Measurements from ENCODE around the gene SDHB.

SDHB gene

DNA sequence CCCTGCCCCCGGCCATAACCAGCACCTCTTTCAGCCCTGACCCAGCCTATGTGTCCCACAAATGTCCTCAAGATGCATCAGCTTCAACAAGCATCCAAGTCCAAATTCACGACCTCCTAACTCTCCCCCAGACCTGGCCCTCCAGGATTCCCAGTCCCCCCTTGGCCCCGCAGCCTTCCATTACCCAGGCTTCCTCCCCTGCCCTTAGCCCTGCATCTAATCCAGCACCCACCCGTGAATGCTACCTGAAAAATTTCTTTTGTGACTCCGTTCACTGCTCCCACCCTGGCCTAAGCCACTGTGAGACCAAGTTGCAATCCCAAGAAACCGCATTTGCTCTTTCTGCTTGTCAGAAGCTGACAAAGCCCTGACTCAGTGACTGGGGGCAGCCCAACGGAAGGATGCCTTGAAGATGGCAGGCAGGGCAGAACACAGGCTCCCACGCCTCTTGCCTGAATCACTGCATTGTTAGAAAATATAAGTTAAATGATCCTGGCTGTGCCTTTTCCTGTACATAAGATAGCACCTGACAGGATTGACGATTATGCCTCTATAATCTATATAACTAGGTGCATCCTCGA lies 72.5 kb downstream of the SDHB start:
- no peak for DNase-seq

DNA sequence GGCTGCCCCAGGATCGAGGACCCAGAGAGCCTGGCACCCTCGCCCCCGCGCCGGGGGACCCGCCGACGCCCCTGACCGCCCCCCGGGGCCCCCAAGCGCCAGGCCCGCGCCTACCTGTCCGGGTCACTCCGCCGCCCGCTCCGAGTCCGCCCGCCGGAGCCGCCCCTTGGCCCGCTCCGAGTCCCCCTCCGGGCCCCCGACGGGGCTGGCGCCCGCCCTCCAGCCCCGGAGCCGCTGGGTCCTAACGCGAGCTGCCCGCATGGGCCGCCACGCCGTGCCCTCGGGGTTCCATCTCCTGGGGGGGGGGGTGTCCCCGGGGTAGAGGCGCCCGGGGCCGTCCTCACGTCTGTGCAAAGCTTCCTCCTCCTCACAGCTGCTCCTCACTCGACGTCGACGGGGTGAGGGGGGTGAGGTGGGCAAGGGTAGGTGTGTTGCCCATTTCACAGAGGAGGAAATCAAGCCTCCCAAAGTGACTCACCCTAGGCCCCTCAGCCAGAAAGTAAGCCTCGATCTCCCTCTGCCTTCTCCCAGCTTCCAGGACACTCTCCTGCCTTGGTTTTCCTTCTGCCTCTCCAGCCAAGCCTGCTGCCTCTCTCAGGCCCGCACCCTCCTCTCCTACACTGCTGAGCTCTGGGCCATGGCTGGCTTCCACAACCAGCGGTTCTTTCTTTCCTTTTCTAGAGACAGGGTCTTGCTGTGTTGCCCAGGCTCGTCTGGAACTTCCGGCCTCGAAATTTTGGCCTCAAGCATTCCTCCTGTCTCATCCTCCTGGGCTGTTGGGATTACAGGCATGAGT lies 73.2 kb downstream of the SDHB start, which contains the start of gene MFAP2:
Gene MFAP2 (minus strand): TSS at position 148 of the 796 bp plus-strand sequence. CDS start 2,347 bp downstream, outside the sequence.
- DNase-seq, result peak in 1 of 2 experiments; percentile 25

DNA sequence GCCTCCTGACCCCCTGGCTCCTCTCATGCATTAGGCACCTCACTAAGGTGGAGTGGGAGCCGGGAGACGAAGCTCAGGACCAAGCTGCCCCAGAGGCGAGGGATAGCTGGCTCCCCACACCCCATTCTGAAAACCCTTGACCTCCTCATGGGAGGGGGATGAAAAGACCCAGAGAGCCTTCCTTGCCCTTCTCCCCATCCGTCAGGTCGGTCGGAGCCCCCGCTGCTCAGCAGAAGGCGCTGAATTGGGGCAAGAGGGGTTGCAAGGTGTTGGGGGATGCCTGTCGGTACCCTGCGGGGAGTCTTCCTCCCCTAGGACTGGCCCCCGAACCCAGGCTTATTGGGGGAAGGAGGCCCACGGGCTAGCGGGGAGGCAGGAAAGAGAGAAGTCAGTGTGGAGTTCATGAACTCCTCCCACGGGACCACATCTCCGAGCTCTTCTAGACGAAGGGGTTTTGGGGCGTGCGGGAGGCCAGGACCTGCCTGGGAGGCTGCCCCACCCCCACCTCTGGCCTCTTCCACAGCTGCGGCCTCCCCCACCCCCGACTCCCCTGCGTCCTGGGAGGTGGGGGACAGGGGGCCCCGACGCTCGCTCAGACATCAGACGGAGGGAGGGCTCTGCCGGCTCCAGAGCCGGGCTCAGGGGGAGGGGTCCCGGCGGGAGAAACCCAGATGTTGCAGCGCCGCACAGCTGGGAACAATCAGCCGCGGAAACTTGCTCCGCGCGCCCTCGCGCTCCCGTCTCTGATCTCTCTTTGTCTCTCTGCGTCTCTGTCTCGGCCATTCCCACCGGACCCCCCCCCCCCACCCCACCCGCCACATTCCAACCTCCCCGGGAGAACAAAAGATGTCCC lies 74.1 kb downstream of the SDHB start:
- DNase-seq, result no peak

GRCh38 chr1:16978567-16979474 lies 75.0 kb downstream of the SDHB start:
- no peak for DNase-seq

- DNase-seq, result no peak
Measured at GRCh38 chr1:16978139-16978538, 75.7 kb downstream of the SDHB start.

- no peak for DNase-seq
Measured at GRCh38 chr1:16977377-16977776, 76.5 kb downstream of the SDHB start.

- no peak for DNase-seq
Measured at GRCh38 chr1:16976966-16977365, 76.9 kb downstream of the SDHB start.

GRCh38 chr1:16975838-16976237 lies 78.0 kb downstream of the SDHB start:
- DNase-seq, result no peak

DNA sequence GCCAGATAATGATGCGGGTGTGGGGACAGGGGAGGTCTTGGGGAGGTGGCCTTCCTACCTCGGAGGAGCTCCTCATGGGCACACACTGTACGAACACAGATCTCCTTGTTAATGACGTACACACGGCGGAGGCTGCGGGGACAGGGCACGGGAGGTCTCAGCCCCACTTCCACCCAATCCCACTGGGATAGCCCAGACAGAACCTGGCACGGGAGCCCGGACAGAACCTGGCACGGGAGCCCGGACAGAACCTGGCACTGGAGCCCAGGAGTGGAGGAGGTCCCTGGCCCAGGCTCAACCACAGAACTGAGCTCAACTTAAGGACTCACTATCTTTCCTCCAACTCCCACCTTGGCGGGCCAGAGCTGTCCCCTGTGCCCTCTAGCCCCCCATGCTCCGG lies 78.6 kb downstream of the SDHB start:
- no peak for DNase-seq

DNA sequence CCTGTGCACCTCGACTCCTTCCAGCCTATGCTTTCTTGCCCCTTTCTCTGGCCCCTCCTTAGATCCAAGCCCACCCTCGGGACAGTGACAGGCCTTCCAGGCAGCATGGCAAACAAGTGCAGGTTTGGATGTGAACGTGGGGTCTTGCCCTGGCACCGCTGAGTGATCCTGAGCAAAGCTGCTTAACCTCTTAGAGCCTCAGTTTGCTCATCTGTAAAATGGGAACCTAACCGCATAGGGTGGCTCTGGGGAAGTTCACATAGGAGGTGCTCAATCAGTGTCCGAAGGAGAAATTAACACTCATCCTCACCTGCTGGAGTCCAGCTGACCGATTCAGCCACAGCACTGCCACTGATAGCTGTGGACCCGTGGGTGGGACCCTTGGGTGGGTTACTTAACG lies 80.6 kb downstream of the SDHB start:
- no peak for DNase-seq

DNA sequence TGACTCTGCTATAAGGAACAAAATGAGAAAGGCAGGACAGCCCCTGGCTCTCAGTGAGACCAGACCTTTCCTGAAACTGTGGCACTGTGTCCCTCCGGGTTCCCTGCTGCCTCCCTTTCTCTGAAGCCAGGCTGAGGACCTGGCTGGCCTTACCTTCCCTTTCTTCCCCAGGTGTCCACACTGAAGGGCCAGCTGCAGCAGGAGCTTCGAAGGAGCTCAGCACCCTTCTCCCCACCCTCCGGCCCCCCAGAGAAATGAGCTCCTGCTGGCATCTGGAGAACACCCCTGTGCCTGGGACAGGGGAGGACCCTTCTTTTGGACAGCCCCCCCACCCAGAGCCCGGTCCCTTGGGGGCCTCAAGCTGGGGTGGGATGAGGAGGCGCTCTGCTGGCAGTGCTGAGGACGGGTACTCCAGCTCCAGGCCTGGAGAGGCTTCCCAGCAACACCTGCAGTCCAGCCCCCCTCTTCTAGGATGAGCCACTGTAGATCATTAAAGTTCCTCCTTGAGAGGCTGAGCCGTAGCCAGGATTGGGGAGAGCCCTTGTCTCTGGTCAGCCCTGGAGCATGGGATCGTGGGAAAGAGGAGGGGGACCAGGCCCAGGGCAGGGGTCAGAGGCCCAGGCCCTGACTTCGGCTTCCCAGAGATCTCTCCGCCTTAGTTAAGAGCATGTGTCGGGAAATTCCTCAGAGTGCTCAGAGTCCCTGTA lies 81.5 kb downstream of the SDHB start:
- DNase-seq, result no peak

DNA sequence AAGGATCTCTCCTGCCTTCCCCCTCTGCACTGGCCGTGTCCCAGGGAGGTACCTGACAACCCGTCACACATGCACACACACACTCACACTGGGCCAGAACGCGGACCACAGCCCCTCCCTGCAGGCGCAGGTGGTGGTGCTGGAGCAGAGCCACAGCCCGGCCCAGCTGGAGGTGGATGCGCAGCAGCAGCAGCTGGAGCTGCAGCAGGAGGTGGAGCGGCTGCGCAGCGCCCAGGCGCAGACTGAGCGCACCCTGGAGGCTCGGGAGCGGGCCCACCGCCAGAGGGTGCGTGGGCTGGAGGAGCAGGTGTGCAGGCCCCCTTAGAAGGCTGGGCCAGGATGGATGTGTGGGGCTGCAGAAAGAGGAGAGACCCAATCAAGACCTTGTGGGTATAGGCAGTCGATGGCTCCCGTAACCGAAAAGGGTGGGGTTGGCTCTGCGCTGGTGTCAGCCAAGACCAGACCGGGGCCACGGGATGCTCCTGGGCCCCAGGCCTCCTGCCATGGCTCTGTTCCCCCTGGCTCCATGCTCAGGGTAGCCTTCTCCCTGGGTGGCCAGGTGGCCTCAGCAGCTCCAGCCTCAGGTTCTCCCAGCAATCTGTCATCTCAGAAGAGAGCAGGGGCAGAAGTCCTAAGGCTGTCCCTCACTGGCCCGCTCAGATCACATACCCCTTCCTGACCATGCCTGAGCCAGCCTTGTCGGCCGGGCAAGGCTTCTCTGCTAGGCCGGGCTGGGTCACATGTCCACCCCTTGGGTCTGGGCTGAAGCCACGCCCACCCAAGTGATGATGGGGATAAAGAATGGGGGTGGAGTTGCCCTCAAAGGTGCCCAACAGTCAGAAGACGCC lies 82.3 kb downstream of the SDHB start:
- DNase-seq, result no peak

- no peak for DNase-seq
Measured at GRCh38 chr1:16970132-16970910, 83.5 kb downstream of the SDHB start.

- no peak for DNase-seq
Measured at GRCh38 chr1:16969651-16970050, 84.2 kb downstream of the SDHB start.

DNA sequence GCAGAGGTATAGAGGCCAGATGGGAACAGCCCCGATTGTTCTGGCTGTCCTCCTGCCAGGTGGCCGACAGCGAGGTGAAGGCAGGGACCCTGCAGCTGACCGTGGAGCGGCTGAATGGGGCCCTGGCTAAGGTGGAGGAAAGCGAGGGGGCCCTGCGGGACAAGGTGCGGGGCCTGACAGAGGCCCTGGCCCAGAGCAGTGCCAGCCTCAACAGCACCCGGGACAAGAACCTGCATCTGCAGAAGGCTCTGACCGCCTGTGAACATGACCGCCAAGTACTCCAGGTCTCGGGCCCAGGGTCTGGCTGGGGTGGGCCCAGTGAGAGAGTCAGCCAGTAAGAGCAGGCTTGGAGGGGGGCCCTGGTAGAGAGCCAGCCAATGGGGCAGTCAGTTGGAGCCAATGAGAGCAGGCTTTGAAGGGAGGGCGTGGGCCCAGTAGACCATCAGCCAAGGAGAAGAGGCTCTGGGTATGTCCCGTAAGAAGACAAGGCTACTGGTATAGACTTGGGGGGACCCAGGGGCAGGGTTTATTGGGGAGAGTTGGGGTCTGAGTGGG lies 84.7 kb downstream of the SDHB start:
- DNase-seq, result no peak
